Neural cell (in vitro differentiated cells): Measurements from ENCODE around the gene SDF4. TPM values are rescaled to one million over a fixed set of nuclear protein-coding genes. Genes with fewer than 3 reads are reported as not detected.

Experiments used
- H2AFZ ChIP-seq: fragments of 200-600, 300-800 bp; sonication (generic), shearing (Covaris generic); 2 replicates; pipeline ENCODE4 v1.6.0; 2014; ENCODE audit warnings: low read depth, mild to moderate bottlenecking, antibody characterized with exemption, low read length, moderate library complexity
- H3F3A ChIP-seq: fragments of 200-600 bp; shearing (Covaris generic); 2 replicates; pipeline ENCODE4 v1.6.1; 2016; ENCODE audit warnings: mild to moderate bottlenecking, moderate library complexity, mixed read lengths, antibody characterized with exemption, low read length; ENCODE audit not compliant: insufficient read depth, poor library complexity, severe bottlenecking
- H3K27ac ChIP-seq: fragments of 200-600, 300-800 bp; sonication (generic), shearing (Covaris generic); 2 replicates; pipeline ENCODE4 v1.5.1; 2014; ENCODE audit warnings: mild to moderate bottlenecking, low read length, moderate library complexity
- H3K27me3 ChIP-seq: fragments of 300-800, 200-600 bp; sonication (generic), shearing (Covaris generic); 2 replicates; pipeline ENCODE4 v1.6.0; 2014; ENCODE audit warnings: mild to moderate bottlenecking, low read depth, low read length, moderate library complexity; ENCODE audit not compliant: insufficient read depth
- H3K36me3 ChIP-seq: fragments of 300-800, 200-600 bp; sonication (generic), shearing (Covaris generic); 2 replicates; pipeline ENCODE4 v1.5.1; 2014; ENCODE audit warnings: mild to moderate bottlenecking, antibody characterized with exemption, low read length, moderate library complexity; ENCODE audit not compliant: insufficient read depth
- H3K4me2 ChIP-seq: fragments of 300-800, 200-600 bp; sonication (generic), shearing (Covaris generic); 2 replicates; pipeline ENCODE4 v1.6.0; 2014; ENCODE audit warnings: mild to moderate bottlenecking, low read length
- H3K4me3 ChIP-seq: fragments of 300-800, 200-600 bp; sonication (generic), shearing (Covaris generic); 2 replicates; pipeline ENCODE4 v1.5.1; 2014; ENCODE audit warnings: mild to moderate bottlenecking, low read length, moderate library complexity
- H3K79me2 ChIP-seq: fragments of 200-600 bp; shearing (Covaris generic); replicated peaks from 2 replicates; pipeline ENCODE4 v1.6.0; 2014; ENCODE audit warnings: mild to moderate bottlenecking, low read length, moderate library complexity; ENCODE audit not compliant: insufficient read depth
- H3K9ac ChIP-seq: fragments of 300-800, 200-600 bp; sonication (generic), shearing (Covaris generic); 2 replicates; pipeline ENCODE4 v1.6.1; 2016; ENCODE audit warnings: mild to moderate bottlenecking, low read length, mixed read lengths
- H3K9me2 ChIP-seq: fragments of 200-600 bp; shearing (Covaris generic); 2 replicates; pipeline ENCODE4 v1.6.1; 2016; ENCODE audit warnings: mild to moderate bottlenecking, low read length, mixed read lengths; ENCODE audit not compliant: insufficient read depth
- H3K9me3 ChIP-seq: fragments of 200-600, 300-800 bp; sonication (generic), shearing (Covaris generic); 2 replicates; pipeline ENCODE4 v1.6.1; 2016; ENCODE audit warnings: mild to moderate bottlenecking, mixed run types, low read length, moderate library complexity, mixed read lengths
- H4K20me1 ChIP-seq: fragments of 200-600 bp; shearing (Covaris generic); 2 replicates; pipeline ENCODE4 v1.6.1; 2016; ENCODE audit warnings: mild to moderate bottlenecking, mixed run types; ENCODE audit not compliant: insufficient read depth
- CTCF ChIP-seq: fragments of 450-650 bp; IDR thresholded peaks from 2 replicates; pipeline ENCODE4 v1.5.1; 2014; ENCODE audit warnings: antibody characterized with exemption, mild to moderate bottlenecking, moderate library complexity; ENCODE audit not compliant: poor library complexity, severe bottlenecking
- EP300 ChIP-seq: fragments of 450-650 bp; conservative IDR thresholded peaks from 2 replicates; pipeline ENCODE4 v1.6.1; 2014; ENCODE audit warnings: antibody characterized with exemption, mild to moderate bottlenecking, moderate library complexity; ENCODE audit not compliant: poor library complexity, severe bottlenecking
- EZH2 ChIP-seq: fragments of 200-600, 300-800 bp; shearing (Covaris generic), sonication (generic); IDR thresholded peaks from 2 replicates; pipeline ENCODE4 v1.6.1; 2014; ENCODE audit warnings: antibody characterized with exemption, low read length, borderline replicate concordance, mild to moderate bottlenecking; ENCODE audit not compliant: insufficient read depth, poor library complexity, severe bottlenecking
- MXI1 ChIP-seq: fragments of 450-650 bp; conservative IDR thresholded peaks from 2 replicates; pipeline ENCODE4 v1.6.1; 2014; ENCODE audit warnings: antibody characterized with exemption, mild to moderate bottlenecking; ENCODE audit not compliant: poor library complexity, severe bottlenecking
- POLR2AphosphoS5 ChIP-seq: IDR thresholded peaks from 2 replicates; pipeline ENCODE4 v1.6.1; 2012
- RAD21 ChIP-seq: fragments of 450-650 bp; conservative IDR thresholded peaks from 2 replicates; pipeline ENCODE4 v1.6.1; 2014; ENCODE audit warnings: antibody characterized with exemption, mild to moderate bottlenecking, moderate library complexity
- REST ChIP-seq: IDR thresholded peaks from 2 replicates; pipeline ENCODE4 v1.6.1; 2012; ENCODE audit warnings: borderline replicate concordance
- SMC3 ChIP-seq: fragments of 450-650 bp; conservative IDR thresholded peaks from 2 replicates; pipeline ENCODE4 v1.6.1; 2014; ENCODE audit warnings: antibody characterized with exemption, mild to moderate bottlenecking, moderate library complexity; ENCODE audit not compliant: poor library complexity
- TAF1 ChIP-seq: IDR thresholded peaks from 2 replicates; pipeline ENCODE4 v1.6.1; 2012; ENCODE audit warnings: low read depth
- polyA plus RNA-seq: library from polyadenylated mRNA; depleted of rRNA; stranded (reverse); fragments of >200 nt; gene quantifications from 2 replicates; pipeline ENCODE4 v1.2.3, GENCODE V29; 2014

SDF4 gene
- polyA plus RNA-seq, 1 donor from 2014 or later = 91.2 TPM

- no peaks in the 10 kb centered on the region for H3K36me3 ChIP-seq
- H3F3A ChIP-seq = no peaks in the 10 kb centered on the region
- H3K9ac ChIP-seq = no peak overlapping the region
- no peaks in the 10 kb centered on the region for H3K9me3 ChIP-seq
- H3K27ac ChIP-seq = no peak overlapping the region
- H3K4me3 ChIP-seq = no peak overlapping the region
- H4K20me1 ChIP-seq = no peaks in the 10 kb centered on the region
- no peaks in the 10 kb centered on the region for H3K9me2 ChIP-seq
- H2AFZ ChIP-seq = no peak overlapping the region
- H3K4me2 ChIP-seq = no peak overlapping the region
- H3K79me2 ChIP-seq = no peaks in the 10 kb centered on the region
- no peaks in the 10 kb centered on the region for H3K27me3 ChIP-seq
- no peak for TF ChIP-seq TAF1
- no peak for TF ChIP-seq REST
- no peak for TF ChIP-seq POLR2AphosphoS5
- no peak for TF ChIP-seq RAD21
- TF ChIP-seq SMC3 = no peak
Measured at GRCh38 chr1:1223321-1223720, 8.5 kb downstream of the SDF4 start.

GRCh38 chr1:1222575-1223225, 9.1 kb downstream of the SDF4 start:
- Histone ChIP-seq H3K4me2 (no peak overlapping the region), H3K79me2 (no peaks in the 10 kb centered on the region), H3K27me3 (no peaks in the 10 kb centered on the region), H3K36me3 (no peaks in the 10 kb centered on the region), H2AFZ (no peak overlapping the region), H3K9me2 (no peaks in the 10 kb centered on the region), H3K9me3 (no peaks in the 10 kb centered on the region), H3K27ac (no peak overlapping the region), H3K9ac (no peak overlapping the region), H3K4me3 (no peak overlapping the region), H4K20me1 (no peaks in the 10 kb centered on the region), H3F3A (no peaks in the 10 kb centered on the region)
- no peak for TF ChIP-seq REST
- TF ChIP-seq SMC3 = no peak
- no peak for TF ChIP-seq TAF1
- TF ChIP-seq EZH2 = no peak
- TF ChIP-seq RAD21 = no peak
- TF ChIP-seq EP300 = no peak
- TF ChIP-seq POLR2AphosphoS5 = no peak
- TF ChIP-seq CTCF = no peak
- TF ChIP-seq MXI1 = no peak
